BJ (cell line): Measurements from ENCODE around the gene ISG20L2. TPM values are rescaled to one million over a fixed set of nuclear protein-coding genes. Genes with fewer than 3 reads are reported as not detected.

ENCODE experiments used
- CTCF ChIA-PET: fragments of 350-600 bp; formaldehyde crosslinking; extraction: SDS; loops from one replicate; lab custom pipeline; 2021; ENCODE audit warnings: antibody characterized with exemption, inconsistent platforms; lab: Yijun Ruan, JAX
- POLR2A ChIA-PET: fragments of 300-600 bp; sonication (Branson Sonifier 250); formaldehyde crosslinking; extraction: SDS; loops from one replicate; lab custom pipeline; 2021; ENCODE audit warnings: antibody characterized with exemption; lab: Charles Lee
- DNase-seq: peaks from one replicate; pipeline ENCODE4 v3.0.0-alpha.2; 2011; ENCODE audit warnings: low read depth
- H3K27me3 ChIP-seq: 2 replicates; pipeline ENCODE4 v1.6.0; 2011; ENCODE audit warnings: low read length; ENCODE audit not compliant: control insufficient read depth, insufficient read depth
- H3K36me3 ChIP-seq: 2 replicates; pipeline ENCODE4 v1.5.1; 2011; ENCODE audit warnings: low read length; ENCODE audit not compliant: control insufficient read depth, insufficient read depth
- H3K4me3 ChIP-seq: 2 replicates; pipeline ENCODE4 v1.5.1; 2011; ENCODE audit warnings: low read depth, mild to moderate bottlenecking, control low read depth, low read length
- CTCF ChIP-seq: IDR thresholded peaks from 2 replicates; pipeline ENCODE4 v1.5.1; 2011; ENCODE audit warnings: low read depth, mild to moderate bottlenecking, control low read depth, inconsistent platforms, low read length, moderate library complexity; ENCODE audit not compliant: insufficient read depth
- polyA plus RNA-seq: library from polyadenylated mRNA; depleted of rRNA; stranded (reverse); fragments of >200 nt; gene quantifications from 2 replicates; pipeline ENCODE4 v1.2.3, GENCODE V29; 2011

Gene ISG20L2
- polyA plus RNA-seq, 1 experiment = 36.6 TPM

GRCh38 chr1:156725683-156726280, 2.8 kb downstream of the ISG20L2 start:
- TF ChIP-seq CTCF = peak; percentile 89
- DNase-seq = no peak
- ChIA-PET CTCF (interaction anchor here (0.6 to 41.7 kb wide), 60 partner anchors 10 to 234 kb away, joined by 3 to 1556 read pairs (median 5); partner anchors contain the start of genes CRABP2, INSRR, MRPL24 and NAXE), POLR2A (interaction anchor here (0.6 to 1.3 kb wide), 2 partner anchors 36 to 821 kb away, joined by 4 to 8 read pairs; no protein-coding TSS in a partner anchor)
- peak overlapping the region; percentile 32 for H3K4me3 ChIP-seq
- no peaks in the 10 kb centered on the region for H3K27me3 ChIP-seq
- peaks cover 9% of the 10 kb centered on the region for H3K36me3 ChIP-seq

GRCh38 chr1:156721535-156721934, 7.0 kb downstream of the ISG20L2 start:
- Histone ChIP-seq H3K4me3 (no peak overlapping the region), H3K27me3 (no peaks in the 10 kb centered on the region), H3K36me3 (peaks cover 9% of the 10 kb centered on the region)
- TF ChIP-seq CTCF = no peak
- no peak for DNase-seq
- POLR2A ChIA-PET = no interaction called here
- CTCF ChIA-PET = interaction anchor here (0.8 to 41.7 kb wide), 4 partner anchors 15 to 63 kb away, joined by 3 to 1556 read pairs (median 6); partner anchors contain the start of genes CRABP2, NES and PRCC

- CTCF ChIA-PET = interaction anchor here (1.5 to 41.7 kb wide), 3 partner anchors 15 to 46 kb away, joined by 3 to 1556 read pairs (median 8); partner anchors contain the start of genes CRABP2, NES and PRCC
- peaks cover 9% of the 10 kb centered on the region for H3K36me3 ChIP-seq
- no peak for TF ChIP-seq CTCF
- DNase-seq = no peak
- no peak overlapping the region for H3K4me3 ChIP-seq
- POLR2A ChIA-PET = no interaction called here
- no peaks in the 10 kb centered on the region for H3K27me3 ChIP-seq
These were observed 7.4 kb downstream of the ISG20L2 start for GRCh38 chr1:156721131-156721530.

- ChIA-PET POLR2A (no interaction called here), CTCF (interaction anchor here (15.3 to 41.7 kb wide), 2 partner anchors 10 to 30 kb away, joined by 286 to 1556 read pairs; partner anchors contain the start of genes ISG20L2, METTL25B and NES)
- Histone ChIP-seq H3K4me3 (no peak overlapping the region), H3K27me3 (no peaks in the 10 kb centered on the region), H3K36me3 (no peaks in the 10 kb centered on the region; the same call in 1 of the 2 replicates)
- TF ChIP-seq CTCF = no peak
- DNase-seq = no peak
These were observed 11.2 kb downstream of the ISG20L2 start for GRCh38 chr1:156717351-156717750.

GRCh38 chr1:156714830-156715229, 13.7 kb downstream of the ISG20L2 start:
- H3K4me3 ChIP-seq = no peak overlapping the region
- no peaks in the 10 kb centered on the region for H3K36me3 ChIP-seq
- TF ChIP-seq CTCF = no peak
- ChIA-PET POLR2A (no interaction called here), CTCF (interaction anchor here (1.2 to 41.7 kb wide), 6 partner anchors 9 to 145 kb away, joined by 4 to 1556 read pairs (median 9); partner anchors contain the start of genes CRABP2, ISG20L2, METTL25B and NES)
- H3K27me3 ChIP-seq = no peaks in the 10 kb centered on the region
- no peak for DNase-seq
